Measurements from ENCODE around the gene FANCC. TPM values are rescaled to one million over a fixed set of nuclear protein-coding genes. Genes with fewer than 3 reads are reported as not detected.

FANCC gene
- total RNA-seq, 1 donor from 2014 or later, result 6.2 TPM

GRCh38 chr9:95103281-95103771 is 214.2 kb downstream of the FANCC start:
- no peak for DNase-seq (ENCODE audit: low read depth in 2 of 2)

- DNase-seq (ENCODE audit: low read depth in 2 of 2), result no peak
Measured at GRCh38 chr9:95102572-95102971, 214.9 kb downstream of the FANCC start.

DNA sequence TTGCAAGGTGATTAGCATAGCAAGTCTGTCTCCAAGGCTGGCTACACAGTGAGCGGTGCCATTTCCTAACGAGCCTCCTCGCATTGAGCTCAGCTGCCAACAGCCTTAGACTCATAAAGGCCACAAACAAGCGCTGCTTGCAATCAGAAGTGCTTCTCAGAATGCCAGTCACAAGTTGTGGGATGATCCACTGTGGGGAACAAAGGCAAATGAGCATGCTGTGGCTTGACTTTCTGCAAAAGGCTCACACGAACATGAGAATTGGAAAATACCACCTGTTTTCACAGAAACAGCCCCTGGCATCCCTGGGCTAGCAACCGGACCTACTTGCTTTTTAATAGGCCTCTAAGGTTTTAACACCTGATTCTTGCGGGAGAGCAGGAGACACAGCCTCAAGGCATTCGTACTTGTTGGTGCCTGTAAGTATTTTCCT is 215.5 kb downstream of the FANCC start:
- DNase-seq (ENCODE audit: low read depth in 2 of 2), result no peak

- no peak for DNase-seq (ENCODE audit: low read depth in 2 of 2)
Measured at GRCh38 chr9:95101326-95101725, 216.2 kb downstream of the FANCC start.

- no peak for DNase-seq (ENCODE audit: low read depth in 2 of 2)
Measured at GRCh38 chr9:95100071-95100627, 217.4 kb downstream of the FANCC start.

- DNase-seq (ENCODE audit: low read depth in 2 of 2), result no peak
Measured at GRCh38 chr9:95099321-95100070, 218.0 kb downstream of the FANCC start.

GRCh38 chr9:95098391-95098921 is 219.1 kb downstream of the FANCC start:
- DNase-seq (ENCODE audit: low read depth in 2 of 2), result no peak

- DNase-seq (ENCODE audit: low read depth in 2 of 2), result no peak
Measured at GRCh38 chr9:95097279-95097678, 220.2 kb downstream of the FANCC start.

GRCh38 chr9:95096807-95097206 is 220.7 kb downstream of the FANCC start:
- no peak for DNase-seq (ENCODE audit: low read depth in 2 of 2)

DNA sequence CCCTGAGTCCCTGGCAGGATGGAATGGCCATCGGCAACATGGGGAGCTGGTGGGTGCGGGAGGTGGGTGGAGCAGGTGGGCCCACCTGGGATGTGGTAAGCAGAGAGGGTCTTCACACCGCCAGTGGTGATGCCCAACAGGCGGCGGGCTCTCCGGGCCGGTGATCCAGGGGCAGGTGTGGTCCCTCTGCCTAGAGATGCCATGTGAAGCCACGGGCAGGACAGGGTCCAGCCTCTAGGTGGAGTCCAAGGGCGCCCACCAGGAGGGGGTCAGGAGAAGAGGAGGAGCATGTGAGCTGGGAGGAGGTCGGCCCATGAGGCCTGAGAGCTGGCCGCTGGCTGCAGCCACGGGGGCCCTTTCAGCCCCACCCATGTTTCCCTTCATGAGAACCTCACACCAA is 221.1 kb downstream of the FANCC start:
- DNase-seq (ENCODE audit: low read depth in 2 of 2), result no peak

DNA sequence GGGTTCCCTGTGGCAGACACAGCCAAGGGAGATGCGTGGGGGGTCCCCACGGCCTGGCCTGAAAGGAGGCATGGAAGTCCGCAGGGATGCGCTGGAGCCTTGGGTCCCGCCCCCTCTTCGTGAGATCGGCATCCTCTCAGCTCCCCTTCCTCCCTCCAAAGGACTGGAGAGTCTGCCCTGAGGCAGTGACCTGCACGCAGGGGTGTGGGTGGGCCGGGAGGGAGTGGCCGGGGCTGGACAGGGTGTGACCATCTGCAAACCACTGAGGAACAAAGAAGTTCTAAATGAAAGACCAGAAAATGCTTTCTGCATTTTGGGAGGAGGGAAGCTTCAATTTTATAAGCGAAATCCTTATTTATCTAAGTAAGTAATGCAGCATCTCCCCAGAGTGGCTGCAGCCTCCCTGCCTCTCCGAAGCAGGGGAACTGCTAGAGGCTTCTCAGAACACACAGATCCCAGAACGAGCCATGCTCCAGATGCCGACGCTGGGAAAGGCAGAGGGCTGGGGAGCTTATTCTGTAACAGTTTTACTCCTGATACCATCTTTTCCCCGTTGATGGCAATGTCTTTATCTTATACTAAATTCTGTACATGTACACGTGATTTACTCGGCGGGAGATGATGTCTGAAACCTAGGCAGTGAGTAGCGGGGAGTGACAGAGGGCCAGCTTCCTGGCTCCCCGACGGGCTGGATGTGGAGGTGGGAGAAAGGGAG is 221.7 kb downstream of the FANCC start:
- no peak for DNase-seq (ENCODE audit: low read depth in 2 of 2)

- no peak for DNase-seq (ENCODE audit: low read depth in 2 of 2)
Measured at GRCh38 chr9:95094002-95094401, 223.5 kb downstream of the FANCC start.

- no peak for DNase-seq (ENCODE audit: low read depth in 2 of 2)
Measured at GRCh38 chr9:95093586-95093985, 223.9 kb downstream of the FANCC start.

DNA sequence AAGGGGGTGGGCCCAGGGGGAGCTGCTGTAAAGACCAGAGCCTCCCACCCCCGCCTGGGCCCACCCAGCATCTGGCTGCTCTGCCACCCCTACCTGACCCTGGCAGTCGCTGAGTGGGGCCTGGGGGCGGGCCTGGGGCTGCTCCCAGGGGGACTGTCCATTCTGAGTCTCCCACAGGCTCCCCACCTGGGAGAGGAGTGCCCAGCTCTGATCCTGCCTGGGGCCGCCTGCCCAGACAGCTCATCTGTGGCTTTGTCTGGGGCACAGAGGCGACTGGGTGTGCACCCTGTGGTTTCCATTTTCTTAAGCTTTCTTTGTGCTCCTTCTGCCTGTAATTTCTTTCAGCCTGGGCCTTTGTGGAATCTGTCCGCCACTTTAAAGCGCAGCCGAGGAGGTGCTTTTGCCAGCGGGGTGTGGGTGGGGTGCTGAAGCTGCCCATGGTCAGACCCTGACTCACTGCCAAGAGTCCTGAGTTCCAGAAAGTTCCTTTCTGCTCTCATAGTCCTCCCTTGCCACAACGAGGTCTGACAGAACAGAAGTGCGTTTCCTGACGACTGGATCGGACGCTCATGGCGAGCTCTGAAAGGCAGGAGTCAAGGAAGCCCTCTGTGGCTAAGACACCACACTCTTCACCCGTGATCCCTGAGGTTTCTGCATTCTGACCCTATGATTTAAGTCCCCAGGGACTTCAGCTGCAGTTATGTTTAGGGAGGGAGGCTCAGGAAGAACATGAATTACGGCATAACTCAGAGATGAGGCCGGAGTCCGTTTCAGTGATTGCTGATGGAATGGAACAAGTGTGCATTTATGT is 225.0 kb downstream of the FANCC start:
- peak in 1 of 2 donors; percentile 54 for DNase-seq (ENCODE audit: low read depth in 2 of 2)

DNA sequence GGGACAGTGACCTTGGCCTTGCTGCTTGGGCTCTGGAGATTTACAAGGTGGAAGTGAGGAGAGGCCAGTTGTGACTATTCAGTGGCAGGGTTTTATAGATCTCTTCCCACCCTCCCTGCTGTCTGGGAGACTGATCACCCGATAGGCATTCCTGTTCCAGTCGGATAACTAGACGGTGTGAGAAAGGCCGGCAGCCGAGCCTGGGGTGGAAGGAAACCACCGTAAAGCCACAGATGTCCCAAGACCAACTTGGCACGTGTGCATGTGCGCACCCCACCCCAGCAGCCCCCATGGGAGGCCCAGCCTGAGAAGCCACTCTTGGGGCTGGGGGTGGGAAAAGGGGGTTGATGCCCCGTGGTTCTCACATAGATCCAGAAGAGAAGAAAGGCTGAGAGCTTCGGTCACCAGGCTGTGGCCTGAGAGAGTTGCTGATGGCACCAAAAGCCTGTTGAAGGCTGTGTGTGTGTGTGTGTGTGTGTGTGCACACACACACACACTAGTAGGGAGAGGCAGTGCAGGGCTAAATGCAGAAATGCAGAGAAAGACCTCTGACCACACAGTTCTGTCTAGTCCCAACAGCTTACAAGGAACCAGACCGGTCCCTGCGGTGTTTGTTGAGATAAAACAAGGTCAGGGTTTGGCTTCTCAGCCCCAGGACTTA is 225.8 kb downstream of the FANCC start:
- DNase-seq (ENCODE audit: low read depth in 2 of 2), result peak in 1 of 2 donors; percentile 23

DNA sequence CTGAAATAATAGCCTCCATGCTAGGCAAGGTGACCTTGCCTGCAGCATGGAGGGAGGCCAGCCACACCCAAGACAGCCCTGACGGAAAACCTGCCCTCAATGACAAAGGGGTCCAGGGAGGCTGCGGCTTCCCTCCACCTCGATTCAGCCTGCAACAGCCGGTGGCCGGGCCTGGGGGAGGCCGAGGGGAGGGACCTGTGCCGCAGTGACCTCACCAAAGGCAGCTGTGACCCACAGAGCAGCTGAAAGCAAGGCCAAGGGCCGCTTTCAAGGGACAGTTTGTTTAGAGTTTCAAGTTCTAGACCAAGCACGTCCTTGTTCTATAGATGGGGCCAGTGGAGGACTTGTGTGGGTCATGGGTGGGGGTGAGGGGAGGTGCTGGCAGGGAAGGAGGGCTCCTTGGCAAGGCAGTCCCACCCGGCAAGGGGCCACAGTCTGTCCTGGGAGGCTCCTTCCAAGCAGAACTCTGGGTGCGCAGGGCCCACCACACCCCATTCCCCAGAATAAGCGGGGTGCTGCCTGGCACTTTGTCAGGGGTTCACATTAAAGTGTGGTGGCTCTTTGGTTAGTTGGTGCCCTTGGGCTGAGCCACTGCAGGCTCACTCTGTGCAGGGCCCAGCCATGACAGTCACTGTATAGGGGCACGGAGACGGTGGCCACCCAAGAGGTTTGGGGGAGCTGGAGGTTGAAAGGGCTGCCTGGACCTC is 226.5 kb downstream of the FANCC start:
- no peak for DNase-seq (ENCODE audit: low read depth in 2 of 2)

- DNase-seq (ENCODE audit: low read depth in 2 of 2), result peak in 1 of 2 donors; percentile 17
Measured at GRCh38 chr9:95090023-95090791, 227.3 kb downstream of the FANCC start.

DNA sequence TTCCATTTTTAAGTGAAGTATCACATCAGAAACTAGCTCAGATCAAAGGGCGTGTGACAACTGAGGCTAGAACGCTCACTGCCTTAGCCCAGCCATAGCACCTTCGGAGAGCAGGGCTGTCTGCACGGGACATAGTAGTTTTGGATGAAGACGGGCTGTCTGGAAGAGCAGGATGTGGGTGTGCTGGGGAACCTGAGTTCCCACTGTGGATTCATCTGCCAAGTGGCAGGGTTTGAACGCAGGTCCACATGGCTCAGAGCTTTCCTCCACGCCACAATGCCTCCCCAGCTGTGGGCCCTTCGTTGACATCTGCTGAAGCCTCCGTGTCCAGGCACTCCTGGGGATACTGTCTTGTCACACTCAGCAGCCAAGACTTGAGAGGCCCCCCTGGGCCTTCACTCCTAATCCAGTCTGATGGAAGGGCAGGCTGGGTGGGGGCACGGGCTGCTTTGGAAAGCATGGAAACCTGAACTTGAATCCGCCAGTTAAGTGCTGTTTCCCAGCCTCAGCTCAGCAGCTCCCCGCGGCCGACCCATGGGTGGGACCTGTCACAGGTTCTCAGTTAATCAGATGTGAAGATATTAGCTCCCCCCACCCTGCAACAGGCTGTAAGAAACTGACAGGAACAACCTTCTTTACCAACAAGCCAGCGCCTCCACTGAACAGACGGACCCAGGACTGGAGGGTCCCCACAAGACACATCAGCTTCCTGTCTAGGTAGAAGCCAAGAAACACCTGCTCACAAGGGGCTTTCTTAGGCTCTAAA is 228.1 kb downstream of the FANCC start:
- no peak for DNase-seq (ENCODE audit: low read depth in 2 of 2)
